Measurements from ENCODE around the gene PNPO. TPM values are rescaled to one million over a fixed set of nuclear protein-coding genes. Genes with fewer than 3 reads are reported as not detected.

PNPO gene
- total and polyA plus RNA-seq, 2 of the 13 experiments (the other 11 are each of a cell fraction or from before 2014, with no cell fraction given), result 47.9 to 63.3 TPM

DNA sequence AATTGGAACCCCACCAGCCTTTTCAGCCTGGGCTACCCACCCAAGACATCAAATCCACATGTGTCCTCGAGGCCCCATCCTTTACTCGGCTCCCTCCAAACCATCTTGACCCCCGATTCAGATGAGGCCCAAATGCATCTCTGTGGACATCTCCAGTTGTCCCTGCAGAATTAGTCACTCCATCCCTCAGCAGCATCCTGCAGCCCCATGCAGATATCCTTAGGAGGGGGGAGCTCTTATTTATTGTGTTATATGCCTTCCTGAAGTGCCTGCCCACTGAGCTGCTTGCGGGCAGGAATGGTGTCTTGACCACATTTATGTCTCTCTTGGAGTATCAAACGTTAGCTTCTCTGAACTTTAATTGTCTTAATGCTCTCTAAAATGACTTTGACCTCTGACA is 45.1 kb downstream of the PNPO start:
- Histone ChIP-seq H3K4me3 (replicated peaks in 1 of 3; ENCODE audit: insufficient read depth in 1 of 3, low read depth in 2 of 3, low read length in 3 of 3) (no peak overlapping the region), H4K20me1 (ENCODE audit: insufficient read depth, low read length) (no peaks in the 10 kb centered on the region), H3K79me2 (ENCODE audit: insufficient read depth, low read length) (no peaks in the 10 kb centered on the region), H3K4me1 (ENCODE audit: insufficient read depth, low read length) (peaks cover 22% of the 10 kb centered on the region), H3K9me3 (ENCODE audit: low read length) (no peaks in the 10 kb centered on the region), H3K9ac (ENCODE audit: insufficient read depth, low read depth, low read length) (no peak overlapping the region), H3K36me3 (replicated peaks in 1 of 2; ENCODE audit: control insufficient read depth in 1 of 2, insufficient read depth in 2 of 2, low read length in 2 of 2) (peaks cover 3 to 21% of the 10 kb centered on the region in 2 experiments; a peak in 4 of 5 replicates), H3K27me3 (ENCODE audit: control insufficient read depth in 1 of 2, insufficient read depth in 2 of 2, low read length in 2 of 2) (peaks cover 0 to 7% of the 10 kb centered on the region in 2 experiments; a peak in 2 of 5 replicates), H2AFZ (ENCODE audit: low read length) (no peak overlapping the region), H3K4me2 (ENCODE audit: low read depth, low read length) (no peak overlapping the region), H3K27ac (ENCODE audit: extremely low read length, insufficient read depth, low read length) (no peak overlapping the region)
- no TSS peak for BruUV-seq (replicated peaks)
- FAIRE-seq, result no peak
- DNase-seq (ENCODE audit: low spot score), result no peak
- CTCF ChIA-PET (ENCODE audit: low intra/inter-chr PET ratio, low total read pairs), result no interaction called here
- no peak for TF ChIP-seq KDM6A (CRISPR knock-in tag; IDR thresholded peaks at IDR 0.05; ENCODE audit: low read depth)
- intact Hi-C loops (cut with micrococcal nuclease; ENCODE audit: unreplicated experiment) (no loop called here), in situ Hi-C loops (cut with HindIII; ENCODE audit: extremely low pct_ligation_motif_present, low pct_unique_long_range_greater_than_20kb) (no loop called here)
- POLR2A ChIA-PET, result no interaction called here
- 77% methylated on average over 5 of the region's 5 CpGs for WGBS (ENCODE audit: low lambda C conversion rate)
- no peak for ATAC-seq

- H3K79me2 ChIP-seq (ENCODE audit: insufficient read depth, low read length), result no peaks in the 10 kb centered on the region
- no peak overlapping the region for H3K9ac ChIP-seq (ENCODE audit: insufficient read depth, low read depth, low read length)
- no TSS peak for BruUV-seq (replicated peaks)
- H3K4me3 ChIP-seq (replicated peaks in 1 of 3; ENCODE audit: insufficient read depth in 1 of 3, low read depth in 2 of 3, low read length in 3 of 3), result no peak overlapping the region
- peaks cover 1 to 13% of the 10 kb centered on the region in 2 experiments; a peak in 3 of 5 replicates for H3K36me3 ChIP-seq (replicated peaks in 1 of 2; ENCODE audit: control insufficient read depth in 1 of 2, insufficient read depth in 2 of 2, low read length in 2 of 2)
- ChIA-PET POLR2A (interaction anchor here (0.7 kb wide), 1 partner anchor 17 kb away, joined by 5 read pairs; the partner anchor contains the start of gene CDK5RAP3), CTCF (ENCODE audit: low intra/inter-chr PET ratio, low total read pairs) (interaction anchor here (1.3 kb wide), 1 partner anchor 9 kb away, joined by 4 read pairs; no protein-coding TSS in a partner anchor)
- ATAC-seq (peak; percentile 24), DNase-seq (ENCODE audit: low spot score) (no peak), FAIRE-seq (no peak)
- intact Hi-C loops (cut with micrococcal nuclease; ENCODE audit: unreplicated experiment), result no loop called here
- H3K27ac ChIP-seq (ENCODE audit: extremely low read length, insufficient read depth, low read length), result no peak overlapping the region
- TF ChIP-seq ZNF687 (CRISPR knock-in tag; IDR thresholded peaks at IDR 0.05), result peak; percentile 32; the same call in 1 of the 2 replicates
- TF ChIP-seq ZBTB33 (CRISPR knock-in tag; IDR thresholded peaks at IDR 0.05), result 0 out of 2 replicates have a peak, but pooled peaks have one; percentile 27
- TF ChIP-seq ZSCAN22 (CRISPR knock-in tag; IDR thresholded peaks at IDR 0.05), result no peak
- 0 out of 2 replicates have a peak, but pooled peaks have one; percentile 20 for TF ChIP-seq ZNF768 (CRISPR knock-in tag; IDR thresholded peaks at IDR 0.05)
- TF ChIP-seq, protein P1, sequence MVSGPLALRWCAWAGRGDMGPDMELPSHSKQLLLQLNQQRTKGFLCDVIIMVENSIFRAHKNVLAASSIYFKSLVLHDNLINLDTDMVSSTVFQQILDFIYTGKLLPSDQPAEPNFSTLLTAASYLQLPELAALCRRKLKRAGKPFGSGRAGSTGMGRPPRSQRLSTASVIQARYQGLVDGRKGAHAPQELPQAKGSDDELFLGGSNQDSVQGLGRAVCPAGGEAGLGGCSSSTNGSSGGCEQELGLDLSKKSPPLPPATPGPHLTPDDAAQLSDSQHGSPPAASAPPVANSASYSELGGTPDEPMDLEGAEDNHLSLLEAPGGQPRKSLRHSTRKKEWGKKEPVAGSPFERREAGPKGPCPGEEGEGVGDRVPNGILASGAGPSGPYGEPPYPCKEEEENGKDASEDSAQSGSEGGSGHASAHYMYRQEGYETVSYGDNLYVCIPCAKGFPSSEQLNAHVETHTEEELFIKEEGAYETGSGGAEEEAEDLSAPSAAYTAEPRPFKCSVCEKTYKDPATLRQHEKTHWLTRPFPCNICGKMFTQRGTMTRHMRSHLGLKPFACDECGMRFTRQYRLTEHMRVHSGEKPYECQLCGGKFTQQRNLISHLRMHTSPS (CRISPR knock-in tag; IDR thresholded peaks at IDR 0.05; ENCODE audit: low read depth), result peak; percentile 73; the same call in 1 of the 2 replicates
- TF ChIP-seq MBD4 (IDR thresholded peaks at IDR 0.05; ENCODE audit: borderline replicate concordance, low read length), result no peak
- TF ChIP-seq RARA (CRISPR knock-in tag; IDR thresholded peaks at IDR 0.05), result peak; percentile 42; the same call in 1 of the 2 replicates
- no peaks in the 10 kb centered on the region for H4K20me1 ChIP-seq (ENCODE audit: insufficient read depth, low read length)
- in situ Hi-C loops (cut with HindIII; ENCODE audit: extremely low pct_ligation_motif_present, low pct_unique_long_range_greater_than_20kb), result no loop called here
- peaks cover 0 to 14% of the 10 kb centered on the region in 2 experiments; a peak in 2 of 5 replicates for H3K27me3 ChIP-seq (ENCODE audit: control insufficient read depth in 1 of 2, insufficient read depth in 2 of 2, low read length in 2 of 2)
- WGBS (ENCODE audit: low lambda C conversion rate), result 44% methylated on average over 17 of the region's 17 CpGs
- H3K4me1 ChIP-seq (ENCODE audit: insufficient read depth, low read length), result peaks cover 31% of the 10 kb centered on the region
- H3K9me3 ChIP-seq (ENCODE audit: low read length), result no peaks in the 10 kb centered on the region
- no peak overlapping the region for H2AFZ ChIP-seq (ENCODE audit: low read length)
- no peak overlapping the region; the same call in 1 of the 2 replicates for H3K4me2 ChIP-seq (ENCODE audit: low read depth, low read length)
These were observed 46.0 kb downstream of the PNPO start for GRCh38 chr17:47987240-47987835.
